NCI-H82 treated with DMSO at 0.1 percent for 48 hours (cell line): ENCODE measurements around the gene COL1A1.

Experiments used
- DNase-seq: peaks from one replicate; lab custom pipeline; 2025; ENCODE audit not compliant: unreplicated experiment; lab: John Stamatoyannopoulos, UW

COL1A1 gene

GRCh38 chr17:50187751-50188530 is 13.5 kb downstream of the COL1A1 start:
- no peak for DNase-seq

GRCh38 chr17:50187394-50187725 is 14.1 kb downstream of the COL1A1 start:
- no peak for DNase-seq

DNA sequence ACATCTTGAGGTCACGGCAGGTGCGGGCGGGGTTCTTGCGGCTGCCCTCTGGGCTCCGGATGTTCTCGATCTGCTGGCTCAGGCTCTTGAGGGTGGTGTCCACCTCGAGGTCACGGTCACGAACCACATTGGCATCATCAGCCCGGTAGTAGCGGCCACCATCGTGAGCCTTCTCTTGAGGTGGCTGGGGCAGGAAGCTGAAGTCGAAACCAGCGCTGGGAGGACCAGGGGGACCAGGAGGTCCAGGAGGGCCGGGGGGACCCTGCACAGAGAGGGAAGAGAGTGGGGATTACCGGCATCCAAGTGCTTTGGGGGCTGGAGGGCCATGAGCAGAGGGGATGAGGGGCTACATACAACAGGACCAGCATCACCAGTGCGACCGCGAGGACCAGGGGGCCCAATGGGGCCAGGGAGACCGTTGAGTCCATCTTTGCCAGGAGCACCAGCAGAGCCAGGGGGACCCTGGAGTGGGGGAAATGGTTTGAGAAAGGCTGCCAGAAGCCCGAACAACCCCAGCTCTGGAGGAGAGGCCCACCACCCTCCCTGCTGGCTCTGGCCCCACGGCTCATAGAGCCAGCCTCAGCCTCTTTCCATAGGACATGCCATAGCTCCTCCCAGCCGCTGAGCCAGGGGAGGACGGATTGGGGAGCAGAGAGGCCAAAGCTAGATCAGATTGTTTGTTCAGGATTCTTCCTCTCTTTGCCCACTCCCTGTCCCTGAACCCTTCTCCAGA is 14.6 kb downstream of the COL1A1 start:
- DNase-seq, result no peak

DNA sequence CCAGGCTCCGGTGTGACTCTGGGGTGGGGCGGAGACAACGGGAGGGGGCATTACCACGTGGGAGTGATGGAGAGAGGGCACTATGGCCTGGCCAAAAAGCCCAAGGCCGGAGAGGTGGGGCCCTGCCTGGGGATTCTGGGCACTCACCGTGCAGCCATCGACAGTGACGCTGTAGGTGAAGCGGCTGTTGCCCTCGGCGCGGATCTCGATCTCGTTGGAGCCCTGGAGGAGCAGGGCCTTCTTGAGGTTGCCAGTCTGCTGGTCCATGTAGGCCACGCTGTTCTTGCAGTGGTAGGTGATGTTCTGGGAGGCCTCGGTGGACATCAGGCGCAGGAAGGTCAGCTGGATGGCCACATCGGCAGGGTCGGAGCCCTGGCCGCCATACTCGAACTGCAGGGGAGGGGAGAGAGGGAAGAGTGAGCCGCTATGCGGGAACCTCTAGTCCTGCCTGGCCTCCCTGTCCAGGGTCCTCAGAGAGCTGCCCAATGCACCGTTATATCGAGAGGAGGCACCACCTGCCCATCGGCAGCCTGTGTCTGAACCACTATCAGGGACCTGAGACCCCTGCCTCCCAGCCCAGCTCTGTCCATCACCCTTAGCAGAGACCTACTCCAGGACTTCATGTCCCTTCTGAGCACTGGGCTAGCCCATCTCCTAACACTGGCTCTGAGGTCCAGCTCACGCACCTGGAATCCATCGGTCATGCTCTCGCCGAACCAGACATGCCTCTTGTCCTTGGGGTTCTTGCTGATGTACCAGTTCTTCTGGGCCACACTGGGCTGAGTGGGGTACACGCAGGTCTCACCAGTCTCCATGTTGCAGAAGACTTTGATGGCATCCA is 15.6 kb downstream of the COL1A1 start:
- no peak for DNase-seq

- DNase-seq, result no peak
These were observed 16.6 kb downstream of the COL1A1 start for GRCh38 chr17:50184611-50185398.

DNA sequence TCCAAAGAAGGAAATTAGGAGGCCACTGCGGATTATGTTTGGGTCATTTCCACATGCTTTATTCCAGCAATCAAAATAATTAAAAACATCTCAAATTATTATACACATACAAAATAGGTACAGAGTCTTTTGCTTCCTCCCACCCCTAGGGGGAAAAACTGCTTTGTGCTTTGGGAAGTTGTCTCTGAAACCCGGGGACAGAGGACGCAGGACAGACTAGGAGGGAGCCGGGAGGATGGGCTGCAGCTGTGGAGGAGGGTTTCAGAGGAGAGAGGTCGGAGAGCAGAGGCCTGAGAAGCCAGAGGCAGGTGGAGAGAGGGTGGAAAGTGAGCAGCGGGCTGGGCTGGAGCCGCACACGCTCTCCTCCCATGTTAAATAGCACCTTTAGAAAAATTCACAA is 17.4 kb downstream of the COL1A1 start:
- DNase-seq, result no peak

- DNase-seq, result no peak
These were observed 17.9 kb downstream of the COL1A1 start for GRCh38 chr17:50183421-50183994.

DNA sequence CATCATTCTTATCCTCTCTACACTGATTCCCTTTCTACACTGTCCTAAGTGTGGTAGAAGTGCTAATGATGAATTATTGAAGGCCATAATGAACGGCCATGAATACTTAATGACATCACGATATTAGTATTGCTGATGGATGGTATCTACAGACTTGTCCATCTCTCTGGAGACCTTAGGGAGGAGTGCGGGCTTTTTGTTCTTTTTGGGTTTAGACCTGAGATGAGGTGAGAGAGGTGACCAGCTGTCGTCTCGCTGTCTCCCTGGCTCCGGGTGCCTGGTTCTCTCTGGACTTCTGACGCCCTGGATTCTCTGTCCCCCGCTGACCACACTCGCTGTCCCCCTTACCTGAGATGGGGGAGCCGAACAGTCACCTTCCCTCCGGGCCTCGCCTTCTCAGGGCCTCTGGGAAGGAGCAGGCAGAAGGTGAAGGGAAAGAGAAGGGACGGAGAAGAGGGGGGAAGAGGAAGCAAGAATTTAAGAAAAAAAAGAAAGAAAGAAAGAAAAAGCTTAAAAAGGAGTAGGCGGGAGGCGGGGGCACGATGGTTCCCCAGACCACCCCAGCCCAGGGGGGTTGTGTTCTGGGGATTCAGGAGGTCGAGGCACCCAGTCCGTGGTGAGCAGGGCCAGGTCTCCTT is 18.5 kb downstream of the COL1A1 start:
- no peak for DNase-seq

GRCh38 chr17:50181591-50182560 is 19.6 kb downstream of the COL1A1 start:
- DNase-seq, result no peak

- DNase-seq, result no peak
These were observed 20.3 kb downstream of the COL1A1 start for GRCh38 chr17:50181144-50181543.

GRCh38 chr17:50180620-50181019 is 20.8 kb downstream of the COL1A1 start:
- DNase-seq, result no peak

- no peak for DNase-seq
These were observed 21.3 kb downstream of the COL1A1 start for GRCh38 chr17:50180111-50180510.

DNA sequence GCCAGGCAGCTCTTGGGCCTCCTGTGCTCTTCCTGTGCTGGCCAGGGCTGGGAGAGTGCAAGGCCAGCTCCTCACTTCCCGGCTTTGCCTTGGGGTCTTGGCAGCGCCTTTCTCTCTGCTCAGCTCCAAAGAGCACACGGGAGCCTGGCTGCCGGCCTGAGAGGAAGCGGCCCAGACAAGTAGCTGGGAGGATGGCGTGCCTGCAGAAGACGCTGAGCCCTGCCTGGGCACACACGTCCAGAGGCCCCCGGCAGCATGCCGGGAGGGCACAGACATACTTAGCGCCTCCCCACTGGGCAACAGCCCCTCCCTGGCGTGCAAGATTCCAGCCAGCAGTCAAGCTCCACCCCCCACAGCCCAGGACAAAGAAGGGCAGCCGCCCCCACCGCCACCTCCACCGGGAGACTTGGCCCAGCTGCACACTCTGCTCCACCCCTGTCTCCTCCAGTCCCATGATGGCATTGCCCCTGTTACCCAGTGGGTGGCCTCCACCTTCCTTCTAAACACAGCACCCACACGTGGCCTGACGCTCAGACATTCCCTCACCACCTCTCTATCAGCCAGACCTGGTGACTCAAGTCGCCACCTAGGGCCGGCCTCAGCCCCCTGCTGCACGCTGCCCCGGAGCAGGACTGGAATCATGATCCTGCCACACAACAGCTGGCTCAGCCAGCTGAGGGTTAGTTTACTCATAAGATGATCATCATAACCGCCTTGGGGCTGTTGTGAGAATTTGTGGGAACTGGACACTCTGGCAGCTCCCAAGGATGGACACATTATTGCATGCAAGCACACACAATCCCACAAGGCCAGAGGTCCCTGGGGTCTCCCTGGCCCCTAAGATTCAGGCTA is 23.2 kb downstream of the COL1A1 start:
- peak; percentile 37 for DNase-seq

DNA sequence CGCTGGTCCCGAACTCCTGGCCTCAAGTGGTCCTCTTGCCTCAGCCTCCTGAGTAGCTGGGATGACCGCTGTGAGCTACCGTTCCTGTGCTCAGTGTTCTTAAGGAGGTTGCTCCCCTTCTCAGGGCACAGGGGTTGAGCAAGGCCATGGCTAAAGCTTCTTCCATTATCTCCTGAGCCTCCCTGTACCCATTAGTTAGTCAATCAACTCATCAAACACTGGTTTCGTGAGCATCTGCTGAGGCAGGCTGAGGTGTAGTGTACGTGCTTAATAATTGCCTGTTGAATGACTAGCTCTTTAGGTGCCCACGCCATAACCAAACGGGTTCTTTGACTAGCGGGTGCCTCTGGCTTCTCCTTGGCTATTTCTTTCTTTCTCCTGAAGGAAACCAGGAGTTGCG is 24.0 kb downstream of the COL1A1 start:
- DNase-seq, result no peak

DNA sequence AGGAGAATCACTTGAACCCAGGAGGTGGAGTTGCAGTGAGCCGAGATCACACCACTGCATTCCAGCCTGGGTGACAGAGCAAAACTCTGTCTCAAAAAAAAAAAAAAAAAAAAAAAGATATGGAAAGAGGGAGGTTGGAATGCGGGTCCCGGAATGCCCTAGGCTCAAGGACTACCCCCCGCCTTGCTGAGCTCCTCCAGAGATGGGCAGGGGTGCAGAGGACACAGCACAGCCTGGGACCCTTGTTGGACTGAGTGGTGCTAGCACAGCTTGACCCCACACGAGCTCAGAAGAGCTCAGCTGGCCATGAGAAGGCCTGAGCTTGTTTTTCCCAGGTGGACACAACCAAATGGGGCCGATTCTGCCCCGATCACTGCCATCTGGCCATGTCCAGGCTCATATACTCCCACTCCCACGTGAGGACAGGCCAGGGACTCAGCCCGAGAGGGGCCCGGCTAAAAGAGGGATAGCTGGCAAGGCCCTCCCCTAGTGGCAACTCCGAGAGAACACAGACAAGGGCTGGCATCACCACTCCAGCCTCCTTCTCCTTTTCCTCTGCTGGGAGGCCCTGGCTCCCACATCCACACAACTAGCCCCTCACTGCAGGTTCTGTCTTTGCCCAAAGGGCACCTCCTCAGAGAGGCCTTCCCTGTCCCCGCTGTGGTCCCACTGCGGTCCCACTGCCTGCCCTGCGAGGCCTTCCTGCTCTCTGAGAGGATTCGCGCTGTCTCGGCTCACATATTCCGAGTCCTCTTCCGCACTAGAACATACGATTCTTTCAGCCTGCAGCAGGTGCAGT is 24.7 kb downstream of the COL1A1 start:
- DNase-seq, result no peak

DNA sequence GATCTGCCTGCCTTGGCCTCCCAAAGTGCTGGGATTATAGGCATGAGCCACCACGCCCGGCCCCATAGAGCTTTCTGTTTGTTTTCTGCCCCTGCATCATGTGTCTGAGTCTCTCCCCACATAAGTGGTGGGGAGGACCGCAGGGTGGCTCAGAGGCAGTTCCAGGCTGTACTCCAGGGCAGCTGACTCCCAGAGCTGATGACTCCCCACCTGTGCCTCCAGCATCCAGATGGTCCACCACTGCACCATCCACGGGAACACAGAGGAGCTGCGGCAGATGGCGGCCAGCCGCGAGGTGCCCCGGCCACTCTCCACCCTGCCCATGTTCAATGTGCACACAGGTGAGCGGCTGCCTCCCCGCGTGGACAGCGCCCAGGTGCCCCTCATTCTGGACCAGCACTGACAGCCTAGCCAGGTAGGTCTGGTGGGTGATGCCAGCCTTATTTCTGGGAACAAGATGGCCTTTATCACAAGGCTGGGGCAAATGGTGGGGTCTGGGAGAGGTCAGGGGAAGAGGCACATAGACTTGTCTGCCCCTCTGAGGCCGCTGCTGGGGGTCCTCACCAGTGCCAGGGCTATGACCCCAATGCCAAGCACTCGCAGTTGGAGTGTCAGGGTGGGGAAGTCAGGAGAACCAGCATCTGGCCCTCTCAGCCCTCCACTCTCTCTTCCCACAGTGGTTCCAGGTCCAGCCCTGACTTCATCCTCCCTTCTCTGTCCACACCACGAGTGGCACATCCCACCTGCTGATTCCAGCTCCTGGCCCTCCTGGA is 26.2 kb downstream of the COL1A1 start:
- DNase-seq, result no peak

DNA sequence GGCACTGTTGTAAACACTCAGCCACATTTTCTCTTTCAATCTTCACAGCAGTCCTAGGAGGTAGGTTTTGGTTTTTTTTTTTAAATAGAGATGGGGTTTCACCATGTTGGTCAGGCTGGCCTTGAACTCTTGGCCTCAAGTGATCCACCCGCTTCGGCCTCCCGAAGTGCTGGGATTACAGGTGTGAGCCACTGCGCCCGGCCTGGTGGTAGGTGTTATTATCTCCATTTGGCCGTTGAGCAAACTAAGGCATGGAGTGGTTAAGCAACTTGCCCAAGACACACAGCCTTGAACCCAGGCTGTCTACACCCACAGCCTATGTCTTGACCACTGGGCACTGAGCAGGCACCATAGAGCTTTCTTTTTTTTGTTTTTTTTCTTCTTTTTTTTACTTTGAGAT is 27.0 kb downstream of the COL1A1 start:
- DNase-seq, result no peak
